COLO668 (cell line): Measurements from ENCODE around the gene ERO1B.

Experiments
- DNase-seq: peaks from one replicate; lab custom pipeline; 2025; ENCODE audit not compliant: unreplicated experiment; lab: John Stamatoyannopoulos, UW

The ERO1B gene

DNA sequence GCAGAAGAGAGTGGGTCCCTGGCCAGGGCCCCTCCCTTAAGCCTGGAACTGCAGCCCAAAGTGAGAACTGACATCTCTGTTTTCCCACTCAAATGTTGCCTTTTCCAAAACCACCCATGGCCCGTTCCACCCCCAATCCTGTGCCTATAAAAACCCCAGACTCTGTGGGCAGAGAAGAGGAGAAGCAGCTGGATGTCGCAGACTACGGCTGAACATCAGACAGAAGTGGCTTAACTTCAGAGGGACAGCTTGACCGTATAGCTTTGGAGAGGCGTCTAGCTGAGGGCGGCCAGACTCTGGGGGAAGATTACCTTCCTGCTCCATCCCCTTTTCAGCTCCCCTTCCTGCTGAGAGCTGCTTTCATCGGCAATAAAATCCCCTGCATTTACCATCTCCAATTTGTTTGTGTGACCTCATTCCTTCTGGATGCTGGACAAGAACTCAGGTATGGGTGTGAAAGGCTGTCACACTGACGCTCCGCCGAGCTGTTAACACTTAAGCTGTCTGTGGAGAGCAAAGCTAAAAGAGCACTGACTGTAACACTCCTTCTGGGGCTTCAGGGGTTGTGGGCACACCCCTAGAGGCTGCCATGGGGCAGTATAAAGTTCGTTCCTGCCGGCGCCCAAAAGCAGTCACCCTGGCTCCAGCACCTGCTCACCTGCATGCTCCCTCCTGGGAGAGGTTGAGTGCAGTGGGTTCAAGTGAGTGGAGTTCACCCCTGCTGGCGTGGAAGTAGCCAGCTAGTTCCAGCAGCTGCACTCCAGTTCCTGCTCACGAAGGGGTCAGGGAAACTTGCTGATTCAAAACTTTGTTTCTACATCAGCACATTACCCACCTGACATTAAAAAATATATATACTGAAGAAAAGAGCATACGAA, 19.6 kb upstream of the ERO1B start:
- no peak for DNase-seq

- DNase-seq = no peak
Measured at GRCh38 chr1:236297161-236297560, 15.4 kb upstream of the ERO1B start.

- DNase-seq = no peak
Measured at GRCh38 chr1:236292425-236292824, 10.7 kb upstream of the ERO1B start.

- no peak for DNase-seq
Measured at GRCh38 chr1:236289492-236290131, 7.9 kb upstream of the ERO1B start.

DNA sequence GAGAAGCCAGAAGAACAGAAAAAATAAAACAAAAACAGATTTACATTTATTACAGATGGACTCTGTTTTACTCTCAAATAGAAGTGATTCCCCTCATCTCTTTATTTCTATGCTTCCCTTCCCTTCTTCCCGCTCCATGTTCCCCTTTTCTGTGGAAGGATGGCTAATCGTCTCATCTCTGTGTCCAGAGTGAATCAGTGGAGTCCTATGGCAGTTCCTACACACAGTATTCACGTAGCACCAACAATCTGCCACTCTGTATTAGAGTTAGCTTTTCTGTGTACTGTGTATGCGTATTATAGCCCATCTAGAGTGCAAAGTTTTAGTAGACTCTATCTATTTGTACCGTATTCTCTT, 6.8 kb upstream of the ERO1B start:
- DNase-seq = no peak

DNA sequence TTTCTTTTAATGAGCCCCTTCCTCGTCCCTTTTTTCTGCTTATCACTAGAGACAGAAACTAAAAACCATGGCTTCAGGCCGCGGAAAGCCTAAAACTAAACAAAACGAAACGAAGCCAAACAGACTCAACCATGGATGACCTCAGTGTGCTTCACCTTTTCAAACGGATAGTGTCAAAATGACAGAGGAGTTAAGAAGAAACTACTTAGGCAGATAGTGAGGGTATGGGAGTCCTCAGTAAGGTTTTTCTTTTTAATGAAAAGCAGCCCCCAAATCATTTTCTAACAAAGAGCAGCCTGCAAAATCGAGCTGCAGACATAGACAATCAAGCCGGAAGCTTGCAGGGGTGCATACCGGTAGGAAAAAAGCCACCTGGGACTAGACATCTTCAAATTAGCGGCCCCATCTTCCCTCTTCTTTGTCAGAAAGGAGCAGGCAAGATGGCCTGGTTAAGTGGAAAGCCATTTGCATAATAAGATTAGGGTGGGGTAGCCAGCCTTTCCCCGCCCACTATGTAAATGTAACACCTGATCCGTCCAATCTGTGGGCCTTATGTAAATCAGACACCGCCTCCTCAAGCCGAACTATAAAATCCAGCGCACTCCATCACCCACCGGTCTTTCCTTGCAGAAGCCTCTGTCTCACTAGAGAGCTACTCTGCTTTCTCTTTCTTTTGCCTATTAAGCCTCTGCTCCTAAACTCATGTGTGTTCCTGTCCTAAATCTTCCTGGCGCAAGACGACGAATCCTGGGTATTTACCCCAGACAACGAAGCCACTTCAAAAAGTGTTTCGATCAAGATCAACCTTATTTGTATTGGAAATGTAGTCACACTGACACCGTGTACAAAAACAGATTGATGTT, 6.2 kb upstream of the ERO1B start:
- DNase-seq = no peak

DNA sequence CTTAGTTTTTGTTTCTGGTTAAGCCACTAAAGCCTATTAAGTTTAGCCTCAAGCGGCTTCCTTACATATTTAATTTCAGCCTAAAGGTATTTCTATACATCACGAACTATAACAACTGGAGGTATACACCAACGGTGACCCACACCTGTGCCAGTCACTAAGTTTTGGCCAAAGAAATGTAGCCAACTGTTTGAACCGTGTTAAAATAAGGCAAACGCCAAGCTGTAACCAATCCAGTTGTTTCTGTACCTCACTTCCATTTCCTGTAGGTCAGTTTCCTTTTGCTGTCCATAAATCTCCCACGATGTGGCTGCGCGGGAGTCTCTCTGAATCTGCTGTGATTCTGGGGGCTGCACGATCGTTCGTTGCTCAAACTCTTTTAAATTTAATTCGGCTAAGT, 5.6 kb upstream of the ERO1B start:
- no peak for DNase-seq

DNA sequence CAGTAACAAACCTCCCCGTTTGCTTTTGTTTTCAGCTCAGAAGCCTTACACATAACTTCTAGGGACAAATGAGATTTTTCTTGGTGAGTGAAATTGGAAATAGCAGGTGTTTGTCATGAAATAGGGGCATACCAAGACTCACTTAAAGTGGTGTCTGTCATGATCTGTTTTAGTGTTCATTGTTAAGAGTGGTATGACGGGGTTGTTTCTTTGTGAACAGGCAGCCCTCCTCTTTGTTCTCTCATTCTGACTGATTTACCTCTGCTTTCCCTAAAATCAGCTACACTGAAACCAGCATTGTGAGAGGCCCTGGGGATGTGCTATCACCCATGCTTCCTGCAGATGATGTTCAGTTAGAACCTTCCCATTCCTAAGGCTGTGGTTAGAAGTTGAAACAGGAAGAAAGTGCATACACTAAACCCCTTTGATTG, 2.5 kb upstream of the ERO1B start:
- no peak for DNase-seq

DNA sequence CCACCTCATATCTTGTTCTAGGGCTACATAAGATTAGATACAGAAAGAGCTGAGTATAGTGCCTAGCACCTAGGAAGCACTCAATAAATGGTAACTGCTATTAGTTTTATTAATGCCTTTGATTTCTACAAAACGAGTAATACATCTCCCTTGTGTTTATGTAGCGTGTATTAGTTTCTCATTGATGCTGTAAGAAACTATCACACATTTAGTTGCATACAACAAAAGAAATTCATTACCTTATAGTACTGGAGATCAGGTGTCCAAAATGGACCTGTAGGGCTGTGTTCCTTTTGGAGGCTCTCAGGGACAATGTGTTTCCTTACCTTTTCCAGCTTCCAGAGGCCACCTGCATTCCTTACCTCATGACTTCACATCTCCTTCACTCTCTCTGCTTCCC, 961 bp upstream of the ERO1B start:
- DNase-seq = no peak

- DNase-seq = peak; percentile 53
Measured at GRCh38 chr1:236282425-236282716, 613 bp upstream of the ERO1B start.

DNA sequence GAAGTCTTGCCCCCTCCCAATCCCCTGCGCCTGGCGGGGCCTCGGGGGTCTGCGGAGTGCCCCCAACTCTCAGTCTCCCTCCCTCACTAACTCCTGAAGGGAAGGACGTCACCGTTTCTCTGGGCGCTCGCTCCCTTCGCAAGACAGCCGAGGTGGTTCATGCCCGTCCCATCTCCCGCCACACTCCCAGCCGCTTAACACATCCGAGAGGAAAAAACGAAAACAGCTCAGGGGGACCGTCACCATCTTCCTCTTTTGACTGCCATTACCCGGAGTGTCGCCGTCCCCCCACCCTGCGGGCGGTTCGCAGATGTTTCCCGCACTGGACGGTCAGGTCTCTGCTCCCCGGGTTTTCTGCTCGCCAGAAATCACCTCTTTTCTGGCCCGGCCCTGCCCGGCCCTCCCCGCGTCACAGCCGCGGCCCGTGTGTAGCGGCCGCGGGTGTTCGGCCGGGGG, 532 bp downstream of the ERO1B start:
- DNase-seq = peak; percentile 72

DNA sequence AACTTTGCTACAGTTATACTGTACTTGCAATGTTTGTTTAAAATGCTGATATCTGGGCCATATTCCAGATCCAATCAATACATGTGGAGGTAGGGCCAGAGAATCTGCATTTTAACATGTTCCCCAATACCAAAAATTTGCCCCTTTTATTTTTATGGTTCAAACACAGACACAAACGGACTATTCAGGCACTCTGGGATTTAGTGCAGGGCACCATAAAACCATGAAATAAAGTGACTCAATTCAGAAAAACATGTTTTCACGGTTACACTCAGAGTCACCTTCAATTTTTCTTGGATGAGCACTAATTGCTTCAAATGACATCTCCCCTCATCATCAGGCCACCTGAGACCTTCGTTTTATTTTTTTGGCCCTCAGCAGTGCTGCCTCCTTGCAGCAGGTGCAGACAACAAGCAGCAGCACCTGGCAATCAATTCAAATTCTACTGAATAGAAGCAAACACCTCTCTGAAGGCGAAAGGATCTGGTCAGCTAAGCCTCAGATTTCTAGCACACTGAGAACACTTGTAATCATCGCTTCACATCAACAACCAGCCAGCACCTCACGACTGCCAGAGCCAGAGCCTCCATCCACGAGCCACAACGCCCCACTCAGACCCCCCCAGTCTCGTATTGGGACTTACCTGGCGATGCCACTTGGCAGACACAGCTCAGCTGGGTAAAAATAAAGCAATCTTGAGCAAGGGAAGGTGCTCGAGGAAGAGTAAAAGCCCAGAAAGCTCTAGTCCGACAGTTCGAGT, 1.1 kb downstream of the ERO1B start:
- DNase-seq = peak; percentile 78

DNA sequence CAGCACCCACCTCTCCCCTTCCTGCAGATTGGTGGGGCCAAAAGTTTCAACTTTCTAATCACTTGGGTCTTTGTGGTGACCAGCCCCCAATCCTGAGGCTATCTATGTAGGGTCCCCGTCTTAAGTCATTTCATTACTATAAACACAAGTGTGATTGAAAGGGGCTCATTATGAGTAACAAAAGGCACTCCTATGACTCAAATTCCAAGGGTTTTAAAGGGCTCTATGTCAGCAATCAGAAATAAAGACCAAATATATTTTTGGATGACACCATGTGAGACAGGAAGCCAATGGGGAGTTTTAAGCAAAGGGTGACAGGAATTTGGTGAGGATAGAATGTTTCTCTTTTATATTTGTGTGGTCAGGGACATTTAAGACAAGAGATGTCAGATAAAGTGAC, 6.2 kb downstream of the ERO1B start:
- no peak for DNase-seq

DNA sequence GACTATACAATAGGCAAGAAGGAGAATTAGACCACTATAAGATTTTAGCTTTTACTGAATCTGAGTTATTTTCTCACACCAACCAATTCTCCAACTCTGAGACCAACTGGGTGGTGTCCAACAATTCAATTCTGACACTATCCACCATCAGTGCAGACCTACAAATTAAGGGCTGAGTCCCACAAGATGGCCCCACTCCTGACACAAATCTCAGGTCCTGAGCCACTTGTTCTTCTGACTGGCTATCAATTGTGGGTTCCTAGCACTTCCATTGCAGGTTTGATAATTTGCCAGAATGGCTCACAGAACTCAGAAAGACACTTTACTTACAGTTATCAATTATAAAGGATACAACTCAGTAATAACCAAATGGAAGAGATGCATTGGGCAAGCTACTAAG, 6.7 kb downstream of the ERO1B start:
- no peak for DNase-seq

GRCh38 chr1:236273358-236273757, 8.4 kb downstream of the ERO1B start:
- no peak for DNase-seq

DNA sequence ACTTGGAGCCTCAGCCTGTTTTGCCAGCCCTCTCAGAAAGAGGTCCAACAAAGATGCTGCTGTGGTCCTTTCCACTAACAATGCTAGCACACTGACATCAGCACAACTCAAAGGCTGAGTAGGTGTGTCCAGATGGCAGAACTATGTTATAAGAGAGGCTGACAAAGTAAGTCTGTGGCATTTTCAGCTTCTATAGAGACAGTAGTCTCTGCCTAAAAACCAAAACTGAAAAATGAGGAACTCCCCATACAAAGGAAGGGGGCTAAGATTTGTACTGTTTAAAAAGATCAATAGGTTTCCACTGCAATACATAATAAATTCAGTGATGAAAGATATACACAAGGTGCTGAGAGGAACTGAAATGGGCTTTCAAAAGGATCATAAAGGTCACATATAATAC, 12.3 kb downstream of the ERO1B start:
- DNase-seq = no peak

DNA sequence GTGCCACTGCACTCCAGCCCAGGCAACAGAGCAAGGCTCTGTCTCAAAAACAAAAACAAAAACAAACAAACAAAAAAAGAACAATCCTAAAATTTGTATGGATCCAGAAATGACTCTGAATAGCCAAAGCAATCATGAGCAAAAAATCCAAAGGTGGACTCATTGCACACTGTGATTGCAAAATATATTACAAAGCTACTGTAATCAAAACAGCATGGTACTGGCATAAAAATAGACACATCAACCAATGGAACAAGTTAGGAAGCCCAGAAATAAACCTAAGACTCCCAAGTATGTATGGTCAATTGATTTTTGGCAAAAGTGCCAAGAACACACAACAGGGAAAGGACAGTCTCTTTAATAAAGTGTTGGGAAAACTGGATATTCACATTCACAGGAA, 19.9 kb downstream of the ERO1B start:
- no peak for DNase-seq

- DNase-seq = no peak
Measured at GRCh38 chr1:236261033-236261432, 20.7 kb downstream of the ERO1B start.

DNA sequence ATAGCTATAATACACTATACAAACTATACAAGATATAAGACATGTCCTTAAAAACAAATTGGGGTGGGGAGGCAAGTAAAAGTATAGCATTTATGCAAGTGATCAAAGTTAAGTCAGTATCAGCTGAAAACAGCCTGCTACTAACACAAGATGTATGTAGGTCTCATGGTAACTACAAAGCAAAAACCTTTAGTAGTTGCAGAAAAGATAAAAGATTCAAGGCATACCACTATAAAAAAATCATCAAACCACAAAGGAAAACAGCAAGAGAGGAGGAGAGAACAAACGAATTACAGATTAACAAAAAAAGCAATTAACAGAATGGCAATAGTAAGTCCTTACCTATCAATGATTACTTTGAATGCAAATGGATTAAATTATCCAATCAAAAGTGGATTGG, 22.7 kb downstream of the ERO1B start:
- DNase-seq = no peak

DNA sequence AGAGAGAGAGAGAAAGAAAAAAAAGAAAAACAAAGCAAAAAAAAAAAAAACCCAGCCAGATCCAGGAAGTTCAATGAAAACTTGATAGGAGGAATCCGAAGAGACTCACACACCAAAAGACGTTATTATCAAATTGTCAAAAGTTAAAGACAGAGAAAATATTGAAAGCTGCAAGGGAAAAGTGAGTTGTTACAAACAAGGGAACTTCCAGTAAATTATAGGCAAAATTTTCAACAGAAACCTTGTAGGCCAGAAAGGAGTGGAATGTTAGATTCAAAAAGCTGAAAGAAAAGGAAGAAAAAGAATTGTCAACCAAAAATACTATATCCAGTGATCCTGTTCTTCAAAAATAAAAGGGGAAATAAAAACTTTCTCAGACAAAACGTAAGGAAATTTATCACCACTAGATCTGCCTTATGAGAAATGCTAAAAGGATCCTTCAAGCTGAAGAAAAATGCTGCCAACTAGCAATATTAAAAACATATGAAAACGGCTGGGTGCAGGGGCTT, 23.6 kb downstream of the ERO1B start:
- DNase-seq = no peak

GRCh38 chr1:236257216-236257615, 24.5 kb downstream of the ERO1B start:
- no peak for DNase-seq
